Measurements from ENCODE around the gene GALNT18. TPM values are rescaled to one million over a fixed set of nuclear protein-coding genes. Genes with fewer than 3 reads are reported as not detected.
A peak's percentile ranks its signal among the peaks of the same experiment; 100 is the strongest.

Gene GALNT18
- total RNA-seq, 1 donor from 2014 or later: 6.6 TPM

- H3K4me3 ChIP-seq (ENCODE audit: low read depth, low read length): no peak overlapping the region
- H3K27me3 ChIP-seq (ENCODE audit: control insufficient read depth, insufficient read depth, low read length): no peaks in the 10 kb centered on the region
- TF ChIP-seq, protein P1, sequence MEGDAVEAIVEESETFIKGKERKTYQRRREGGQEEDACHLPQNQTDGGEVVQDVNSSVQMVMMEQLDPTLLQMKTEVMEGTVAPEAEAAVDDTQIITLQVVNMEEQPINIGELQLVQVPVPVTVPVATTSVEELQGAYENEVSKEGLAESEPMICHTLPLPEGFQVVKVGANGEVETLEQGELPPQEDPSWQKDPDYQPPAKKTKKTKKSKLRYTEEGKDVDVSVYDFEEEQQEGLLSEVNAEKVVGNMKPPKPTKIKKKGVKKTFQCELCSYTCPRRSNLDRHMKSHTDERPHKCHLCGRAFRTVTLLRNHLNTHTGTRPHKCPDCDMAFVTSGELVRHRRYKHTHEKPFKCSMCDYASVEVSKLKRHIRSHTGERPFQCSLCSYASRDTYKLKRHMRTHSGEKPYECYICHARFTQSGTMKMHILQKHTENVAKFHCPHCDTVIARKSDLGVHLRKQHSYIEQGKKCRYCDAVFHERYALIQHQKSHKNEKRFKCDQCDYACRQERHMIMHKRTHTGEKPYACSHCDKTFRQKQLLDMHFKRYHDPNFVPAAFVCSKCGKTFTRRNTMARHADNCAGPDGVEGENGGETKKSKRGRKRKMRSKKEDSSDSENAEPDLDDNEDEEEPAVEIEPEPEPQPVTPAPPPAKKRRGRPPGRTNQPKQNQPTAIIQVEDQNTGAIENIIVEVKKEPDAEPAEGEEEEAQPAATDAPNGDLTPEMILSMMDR (IDR thresholded peaks at IDR 0.05; ENCODE audit: insufficient read depth, low read length, poor library complexity, severe bottlenecking): no peak
- H3K36me3 ChIP-seq (ENCODE audit: control insufficient read depth, insufficient read depth, low read length): no peaks in the 10 kb centered on the region
- no peak for DNase-seq (ENCODE audit: low read depth)
Measured at GRCh38 chr11:11247086-11247485, 374.7 kb downstream of the GALNT18 start.

- H3K36me3 ChIP-seq (ENCODE audit: control insufficient read depth, insufficient read depth, low read length): no peaks in the 10 kb centered on the region
- no peak for DNase-seq (ENCODE audit: low read depth)
- TF ChIP-seq, protein P1 (IDR thresholded peaks at IDR 0.05; ENCODE audit: insufficient read depth, low read length, poor library complexity, severe bottlenecking): no peak
- no peak overlapping the region for H3K4me3 ChIP-seq (ENCODE audit: low read depth, low read length)
- H3K27me3 ChIP-seq (ENCODE audit: control insufficient read depth, insufficient read depth, low read length): no peaks in the 10 kb centered on the region
Measured at GRCh38 chr11:11246166-11246565, 375.6 kb downstream of the GALNT18 start.

GRCh38 chr11:11245453-11245852, 376.4 kb downstream of the GALNT18 start:
- H3K27me3 ChIP-seq (ENCODE audit: control insufficient read depth, insufficient read depth, low read length): no peaks in the 10 kb centered on the region
- TF ChIP-seq, protein P1 (IDR thresholded peaks at IDR 0.05; ENCODE audit: insufficient read depth, low read length, poor library complexity, severe bottlenecking): no peak
- H3K4me3 ChIP-seq (ENCODE audit: low read depth, low read length): no peak overlapping the region
- no peak for DNase-seq (ENCODE audit: low read depth)
- H3K36me3 ChIP-seq (ENCODE audit: control insufficient read depth, insufficient read depth, low read length): no peaks in the 10 kb centered on the region

GRCh38 chr11:11244470-11245080, 377.2 kb downstream of the GALNT18 start:
- Histone ChIP-seq H3K4me3 (ENCODE audit: low read depth, low read length) (no peak overlapping the region), H3K27me3 (ENCODE audit: control insufficient read depth, insufficient read depth, low read length) (no peaks in the 10 kb centered on the region), H3K36me3 (ENCODE audit: control insufficient read depth, insufficient read depth, low read length) (no peaks in the 10 kb centered on the region)
- TF ChIP-seq, protein P1 (IDR thresholded peaks at IDR 0.05; ENCODE audit: insufficient read depth, low read length, poor library complexity, severe bottlenecking): no peak
- no peak for DNase-seq (ENCODE audit: low read depth)

GRCh38 chr11:11243590-11244469, 378.0 kb downstream of the GALNT18 start:
- peak; percentile 16 for DNase-seq (ENCODE audit: low read depth)
- no peaks in the 10 kb centered on the region for H3K27me3 ChIP-seq (ENCODE audit: control insufficient read depth, insufficient read depth, low read length)

More at GRCh38 chr11:11243590-11244469, 378.0 kb downstream of the GALNT18 start:
- TF ChIP-seq, protein P1 (IDR thresholded peaks at IDR 0.05; ENCODE audit: insufficient read depth, low read length, poor library complexity, severe bottlenecking): no peak
- no peaks in the 10 kb centered on the region for H3K36me3 ChIP-seq (ENCODE audit: control insufficient read depth, insufficient read depth, low read length)
- no peak overlapping the region for H3K4me3 ChIP-seq (ENCODE audit: low read depth, low read length)
